HepG2 (cell line): ENCODE results near the gene FSCN2. TPM values are rescaled to one million over a fixed set of nuclear protein-coding genes. Genes with fewer than 3 reads are reported as not detected.

ENCODE experiments used
- ESRRA ChIP-seq: sonication (generic); formaldehyde crosslinking; IDR thresholded peaks from 2 replicates; pipeline ENCODE4 v1.5.1; 2020; ENCODE audit warnings: mild to moderate bottlenecking, low read depth, missing genetic modification reagents
- FOSL1 ChIP-seq: sonication (generic); formaldehyde crosslinking; IDR thresholded peaks from 2 replicates; pipeline ENCODE4 v1.9.0; 2021; ENCODE audit warnings: missing genetic modification reagents, borderline replicate concordance
- RFX3 ChIP-seq: IDR thresholded peaks from 2 replicates; pipeline ENCODE4 v1.6.1; 2016; ENCODE audit warnings: missing biosample characterization, missing genetic modification reagents
- SYNCRIP ChIP-seq: fragments of 200-400 bp; formaldehyde crosslinking; IDR thresholded peaks from 2 replicates; pipeline ENCODE4 v1.6.1; 2018; ENCODE audit warnings: mild to moderate bottlenecking, low read depth, low read length; ENCODE audit not compliant: insufficient read depth
- ZFP1 ChIP-seq: IDR thresholded peaks from 2 replicates; pipeline ENCODE4 v1.6.1; 2016
- ZNF431 ChIP-seq: sonication (generic); formaldehyde crosslinking; IDR thresholded peaks from 2 replicates; pipeline ENCODE4 v1.9.0; 2022; ENCODE audit warnings: missing genetic modification reagents, low read depth, mild to moderate bottlenecking, borderline replicate concordance
- ZNF558 ChIP-seq: sonication (generic); formaldehyde crosslinking; IDR thresholded peaks from 2 replicates; pipeline ENCODE4 v1.9.0; 2022; ENCODE audit warnings: mild to moderate bottlenecking, missing genetic modification reagents, borderline replicate concordance
- ZNF589 ChIP-seq: sonication (generic); formaldehyde crosslinking; conservative IDR thresholded peaks from 2 replicates; pipeline ENCODE4 v1.8.0; 2022; ENCODE audit warnings: mild to moderate bottlenecking, moderate library complexity, missing genetic modification reagents
- ZNF792 ChIP-seq: IDR thresholded peaks from 2 replicates; pipeline ENCODE4 v1.6.1; 2016
- polyA plus RNA-seq, 8 experiments: library from polyadenylated mRNA; depleted of rRNA in 3 of 8; stranded (reverse) in 7 of 8; unstranded in 1 of 8; fragments of >200 nt; fragmentation: Illumina TruSeq in 4 of 8; extraction: Trizol in 4 of 8; gene quantifications; 2 replicates each; pipeline versions ENCODE4 v1.2.1 to v1.2.3, GENCODE V29; 2011 to 2016; ENCODE audit warnings: low read depth in 4 of 8, missing spikeins in 1 of 8, mixed read lengths in 1 of 8; ENCODE audit not compliant: insufficient read depth in 1 of 8
- total RNA-seq, 5 experiments: library from RNA; depleted of rRNA; stranded (reverse); fragments of >200 nt; fragmentation: Illumina TruSeq; extraction: Trizol; gene quantifications; 2 replicates each; pipeline ENCODE4 v1.2.3, GENCODE V29; 2016; ENCODE audit warnings: low read depth in 1 of 5
- TF ChIP-seq, protein P1 (sequence below): sonication (generic); formaldehyde crosslinking; IDR thresholded peaks from 2 replicates; pipeline ENCODE4 v1.5.1; 2020; ENCODE audit warnings: mild to moderate bottlenecking, missing genetic modification reagents, borderline replicate concordance
- TF ChIP-seq, protein P2 (sequence below): sonication (generic); formaldehyde crosslinking; IDR thresholded peaks from 2 replicates; pipeline ENCODE4 v1.4.0; 2020; ENCODE audit warnings: missing genetic modification reagents, borderline replicate concordance
- TF ChIP-seq, protein P3 (sequence below): IDR thresholded peaks from 2 replicates; pipeline ENCODE4 v1.6.1; 2016; ENCODE audit warnings: low read depth, missing genetic modification reagents, missing compliant biosample characterization
- TF ChIP-seq, protein P4 (sequence below): sonication (generic); formaldehyde crosslinking; conservative IDR thresholded peaks from 2 replicates; pipeline ENCODE4 v1.4.0; 2020; ENCODE audit warnings: missing genetic modification reagents

The FSCN2 gene
- total and polyA plus RNA-seq, 2 of the 13 experiments (the other 11 are each of a cell fraction or from before 2014, with no cell fraction given), result 0.09 TPM; not detected in 1

DNA sequence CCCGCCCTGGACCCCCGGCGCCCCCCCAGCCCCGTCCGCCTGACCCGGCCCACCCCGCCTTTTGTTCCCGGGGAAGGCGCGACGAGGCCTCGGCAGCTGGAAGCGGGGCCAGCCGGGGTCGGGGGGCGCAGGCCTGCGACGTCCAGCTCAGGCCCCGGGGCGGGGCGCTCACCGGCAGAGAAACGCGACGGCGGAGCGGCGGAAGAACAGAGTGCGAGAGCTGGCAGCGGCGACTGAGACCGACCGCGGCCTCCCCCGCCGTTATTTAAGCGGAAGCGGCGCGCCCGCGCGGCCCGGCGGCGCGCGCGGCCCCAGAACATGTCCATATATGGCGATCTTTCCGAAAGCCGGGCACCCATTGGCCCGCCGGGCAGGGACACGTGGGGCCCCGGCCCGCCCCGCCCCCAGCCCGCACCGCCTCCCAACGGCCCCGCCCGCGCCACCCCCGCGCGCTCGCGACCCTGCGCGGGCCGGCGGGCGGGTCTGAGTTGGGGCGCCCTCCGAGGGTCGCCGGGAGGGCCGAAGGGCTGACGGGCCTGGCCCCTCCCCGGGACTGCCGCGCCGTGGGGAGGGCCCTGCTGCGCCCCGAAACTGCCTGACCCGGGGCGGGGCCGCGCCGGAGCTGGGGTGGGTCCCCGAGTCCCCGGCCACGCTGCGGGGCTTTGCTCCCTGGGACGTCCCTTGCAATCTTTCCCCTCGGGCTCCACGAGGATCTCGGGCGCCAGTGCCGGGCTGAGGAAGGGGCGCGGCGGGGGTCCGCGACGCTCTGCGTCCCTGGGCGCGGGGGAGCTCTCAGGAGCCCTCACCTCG lies 15.4 kb upstream of the FSCN2 start, which contains the start of gene ACTG1 (continued):
- TF ChIP-seq, protein P1, sequence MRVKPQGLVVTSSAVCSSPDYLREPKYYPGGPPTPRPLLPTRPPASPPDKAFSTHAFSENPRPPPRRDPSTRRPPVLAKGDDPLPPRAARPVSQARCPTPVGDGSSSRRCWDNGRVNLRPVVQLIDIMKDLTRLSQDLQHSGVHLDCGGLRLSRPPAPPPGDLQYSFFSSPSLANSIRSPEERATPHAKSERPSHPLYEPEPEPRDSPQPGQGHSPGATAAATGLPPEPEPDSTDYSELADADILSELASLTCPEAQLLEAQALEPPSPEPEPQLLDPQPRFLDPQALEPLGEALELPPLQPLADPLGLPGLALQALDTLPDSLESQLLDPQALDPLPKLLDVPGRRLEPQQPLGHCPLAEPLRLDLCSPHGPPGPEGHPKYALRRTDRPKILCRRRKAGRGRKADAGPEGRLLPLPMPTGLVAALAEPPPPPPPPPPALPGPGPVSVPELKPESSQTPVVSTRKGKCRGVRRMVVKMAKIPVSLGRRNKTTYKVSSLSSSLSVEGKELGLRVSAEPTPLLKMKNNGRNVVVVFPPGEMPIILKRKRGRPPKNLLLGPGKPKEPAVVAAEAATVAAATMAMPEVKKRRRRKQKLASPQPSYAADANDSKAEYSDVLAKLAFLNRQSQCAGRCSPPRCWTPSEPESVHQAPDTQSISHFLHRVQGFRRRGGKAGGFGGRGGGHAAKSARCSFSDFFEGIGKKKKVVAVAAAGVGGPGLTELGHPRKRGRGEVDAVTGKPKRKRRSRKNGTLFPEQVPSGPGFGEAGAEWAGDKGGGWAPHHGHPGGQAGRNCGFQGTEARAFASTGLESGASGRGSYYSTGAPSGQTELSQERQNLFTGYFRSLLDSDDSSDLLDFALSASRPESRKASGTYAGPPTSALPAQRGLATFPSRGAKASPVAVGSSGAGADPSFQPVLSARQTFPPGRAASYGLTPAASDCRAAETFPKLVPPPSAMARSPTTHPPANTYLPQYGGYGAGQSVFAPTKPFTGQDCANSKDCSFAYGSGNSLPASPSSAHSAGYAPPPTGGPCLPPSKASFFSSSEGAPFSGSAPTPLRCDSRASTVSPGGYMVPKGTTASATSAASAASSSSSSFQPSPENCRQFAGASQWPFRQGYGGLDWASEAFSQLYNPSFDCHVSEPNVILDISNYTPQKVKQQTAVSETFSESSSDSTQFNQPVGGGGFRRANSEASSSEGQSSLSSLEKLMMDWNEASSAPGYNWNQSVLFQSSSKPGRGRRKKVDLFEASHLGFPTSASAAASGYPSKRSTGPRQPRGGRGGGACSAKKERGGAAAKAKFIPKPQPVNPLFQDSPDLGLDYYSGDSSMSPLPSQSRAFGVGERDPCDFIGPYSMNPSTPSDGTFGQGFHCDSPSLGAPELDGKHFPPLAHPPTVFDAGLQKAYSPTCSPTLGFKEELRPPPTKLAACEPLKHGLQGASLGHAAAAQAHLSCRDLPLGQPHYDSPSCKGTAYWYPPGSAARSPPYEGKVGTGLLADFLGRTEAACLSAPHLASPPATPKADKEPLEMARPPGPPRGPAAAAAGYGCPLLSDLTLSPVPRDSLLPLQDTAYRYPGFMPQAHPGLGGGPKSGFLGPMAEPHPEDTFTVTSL, result no peak
- TF ChIP-seq, protein P2, sequence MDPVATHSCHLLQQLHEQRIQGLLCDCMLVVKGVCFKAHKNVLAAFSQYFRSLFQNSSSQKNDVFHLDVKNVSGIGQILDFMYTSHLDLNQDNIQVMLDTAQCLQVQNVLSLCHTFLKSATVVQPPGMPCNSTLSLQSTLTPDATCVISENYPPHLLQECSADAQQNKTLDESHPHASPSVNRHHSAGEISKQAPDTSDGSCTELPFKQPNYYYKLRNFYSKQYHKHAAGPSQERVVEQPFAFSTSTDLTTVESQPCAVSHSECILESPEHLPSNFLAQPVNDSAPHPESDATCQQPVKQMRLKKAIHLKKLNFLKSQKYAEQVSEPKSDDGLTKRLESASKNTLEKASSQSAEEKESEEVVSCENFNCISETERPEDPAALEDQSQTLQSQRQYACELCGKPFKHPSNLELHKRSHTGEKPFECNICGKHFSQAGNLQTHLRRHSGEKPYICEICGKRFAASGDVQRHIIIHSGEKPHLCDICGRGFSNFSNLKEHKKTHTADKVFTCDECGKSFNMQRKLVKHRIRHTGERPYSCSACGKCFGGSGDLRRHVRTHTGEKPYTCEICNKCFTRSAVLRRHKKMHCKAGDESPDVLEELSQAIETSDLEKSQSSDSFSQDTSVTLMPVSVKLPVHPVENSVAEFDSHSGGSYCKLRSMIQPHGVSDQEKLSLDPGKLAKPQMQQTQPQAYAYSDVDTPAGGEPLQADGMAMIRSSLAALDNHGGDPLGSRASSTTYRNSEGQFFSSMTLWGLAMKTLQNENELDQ (CRISPR knock-in tag), result no peak
- TF ChIP-seq FOSL1 (CRISPR knock-in tag) (no peak), ZNF558 (CRISPR knock-in tag) (peak; percentile 11; the same call in 1 of the 2 replicates), ZNF431 (CRISPR knock-in tag) (0 out of 2 replicates have a peak, but pooled peaks have one; percentile 27), ZNF792 (CRISPR knock-in tag) (no peak), RFX3 (CRISPR knock-in tag) (no peak), ZNF589 (CRISPR knock-in tag) (peak; percentile 10; the same call in 1 of the 2 replicates), ESRRA (CRISPR knock-in tag) (no peak), ZFP1 (CRISPR knock-in tag) (no peak), SYNCRIP (no peak)
- TF ChIP-seq, protein P3, sequence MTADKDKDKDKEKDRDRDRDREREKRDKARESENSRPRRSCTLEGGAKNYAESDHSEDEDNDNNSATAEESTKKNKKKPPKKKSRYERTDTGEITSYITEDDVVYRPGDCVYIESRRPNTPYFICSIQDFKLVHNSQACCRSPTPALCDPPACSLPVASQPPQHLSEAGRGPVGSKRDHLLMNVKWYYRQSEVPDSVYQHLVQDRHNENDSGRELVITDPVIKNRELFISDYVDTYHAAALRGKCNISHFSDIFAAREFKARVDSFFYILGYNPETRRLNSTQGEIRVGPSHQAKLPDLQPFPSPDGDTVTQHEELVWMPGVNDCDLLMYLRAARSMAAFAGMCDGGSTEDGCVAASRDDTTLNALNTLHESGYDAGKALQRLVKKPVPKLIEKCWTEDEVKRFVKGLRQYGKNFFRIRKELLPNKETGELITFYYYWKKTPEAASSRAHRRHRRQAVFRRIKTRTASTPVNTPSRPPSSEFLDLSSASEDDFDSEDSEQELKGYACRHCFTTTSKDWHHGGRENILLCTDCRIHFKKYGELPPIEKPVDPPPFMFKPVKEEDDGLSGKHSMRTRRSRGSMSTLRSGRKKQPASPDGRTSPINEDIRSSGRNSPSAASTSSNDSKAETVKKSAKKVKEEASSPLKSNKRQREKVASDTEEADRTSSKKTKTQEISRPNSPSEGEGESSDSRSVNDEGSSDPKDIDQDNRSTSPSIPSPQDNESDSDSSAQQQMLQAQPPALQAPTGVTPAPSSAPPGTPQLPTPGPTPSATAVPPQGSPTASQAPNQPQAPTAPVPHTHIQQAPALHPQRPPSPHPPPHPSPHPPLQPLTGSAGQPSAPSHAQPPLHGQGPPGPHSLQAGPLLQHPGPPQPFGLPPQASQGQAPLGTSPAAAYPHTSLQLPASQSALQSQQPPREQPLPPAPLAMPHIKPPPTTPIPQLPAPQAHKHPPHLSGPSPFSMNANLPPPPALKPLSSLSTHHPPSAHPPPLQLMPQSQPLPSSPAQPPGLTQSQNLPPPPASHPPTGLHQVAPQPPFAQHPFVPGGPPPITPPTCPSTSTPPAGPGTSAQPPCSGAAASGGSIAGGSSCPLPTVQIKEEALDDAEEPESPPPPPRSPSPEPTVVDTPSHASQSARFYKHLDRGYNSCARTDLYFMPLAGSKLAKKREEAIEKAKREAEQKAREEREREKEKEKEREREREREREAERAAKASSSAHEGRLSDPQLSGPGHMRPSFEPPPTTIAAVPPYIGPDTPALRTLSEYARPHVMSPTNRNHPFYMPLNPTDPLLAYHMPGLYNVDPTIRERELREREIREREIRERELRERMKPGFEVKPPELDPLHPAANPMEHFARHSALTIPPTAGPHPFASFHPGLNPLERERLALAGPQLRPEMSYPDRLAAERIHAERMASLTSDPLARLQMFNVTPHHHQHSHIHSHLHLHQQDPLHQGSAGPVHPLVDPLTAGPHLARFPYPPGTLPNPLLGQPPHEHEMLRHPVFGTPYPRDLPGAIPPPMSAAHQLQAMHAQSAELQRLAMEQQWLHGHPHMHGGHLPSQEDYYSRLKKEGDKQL (CRISPR knock-in tag), result 0 out of 2 replicates have a peak, but pooled peaks have one; percentile 22
- TF ChIP-seq, protein P4, sequence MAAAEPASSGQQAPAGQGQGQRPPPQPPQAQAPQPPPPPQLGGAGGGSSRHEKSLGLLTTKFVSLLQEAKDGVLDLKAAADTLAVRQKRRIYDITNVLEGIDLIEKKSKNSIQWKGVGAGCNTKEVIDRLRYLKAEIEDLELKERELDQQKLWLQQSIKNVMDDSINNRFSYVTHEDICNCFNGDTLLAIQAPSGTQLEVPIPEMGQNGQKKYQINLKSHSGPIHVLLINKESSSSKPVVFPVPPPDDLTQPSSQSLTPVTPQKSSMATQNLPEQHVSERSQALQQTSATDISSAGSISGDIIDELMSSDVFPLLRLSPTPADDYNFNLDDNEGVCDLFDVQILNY (CRISPR knock-in tag), result peak; percentile 28
